SH-SY5Y (cell line): ENCODE data around the gene CELA2B.

ENCODE experiments used
- GATA2 ChIP-seq: IDR thresholded peaks from 2 replicates; pipeline ENCODE4 v1.6.1; 2011; ENCODE audit warnings: mild to moderate bottlenecking, low read depth, low read length
- GATA3 ChIP-seq: IDR thresholded peaks from 2 replicates; pipeline ENCODE4 v1.6.1; 2011; ENCODE audit warnings: low read depth, mild to moderate bottlenecking, low read length, moderate library complexity

DNA sequence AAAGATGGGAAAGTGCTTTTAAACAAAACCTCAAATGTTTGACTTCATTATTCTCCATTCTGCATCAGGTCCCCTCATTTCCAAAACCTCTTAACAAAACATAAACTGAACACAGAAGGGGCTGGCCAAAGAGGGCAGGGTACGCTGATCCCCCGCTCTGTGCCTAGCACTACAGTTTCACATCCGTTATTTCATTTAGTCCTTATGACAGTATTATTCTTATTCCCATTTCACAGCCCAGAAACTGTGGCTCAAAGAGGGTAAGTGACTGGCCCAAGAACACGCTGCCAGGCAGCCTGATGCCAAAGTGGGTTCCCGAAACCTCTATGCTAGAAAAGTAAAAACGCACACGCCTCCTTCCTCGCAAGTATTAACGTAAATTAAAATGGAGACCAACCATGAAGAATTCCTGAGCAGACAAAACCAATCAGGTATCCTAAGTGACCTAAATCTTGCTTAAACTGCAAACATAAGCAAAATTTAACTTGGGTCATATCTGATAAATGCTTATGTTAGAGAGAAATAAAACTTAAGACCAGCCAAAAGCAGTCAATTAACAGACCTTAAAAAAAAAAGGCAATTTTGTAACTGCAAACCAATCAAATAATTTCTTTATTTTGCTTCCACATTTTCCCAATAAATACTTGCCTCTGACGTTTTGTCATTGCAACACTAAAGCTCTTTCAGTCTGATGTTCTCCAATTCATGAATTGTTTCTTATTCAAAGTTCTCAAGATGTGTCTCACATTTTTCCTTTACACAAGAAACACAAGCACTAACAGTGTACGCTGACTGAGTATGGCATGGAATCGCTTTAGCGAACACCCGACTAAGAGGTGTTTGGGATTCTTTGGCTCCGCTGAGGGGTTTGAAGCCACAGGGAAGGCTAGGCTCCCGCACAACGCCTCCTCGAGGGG is 47.5 kb downstream of the CELA2B start:
- no peak for TF ChIP-seq GATA2
- no peak for TF ChIP-seq GATA3
